NCI-H460 (cell line): ENCODE data around the gene TRAFD1. TPM values are rescaled to one million over a fixed set of nuclear protein-coding genes. Genes with fewer than 3 reads are reported as not detected.

Experiments
- DNase-seq: peaks from one replicate; pipeline ENCODE4 v3.0.0-alpha.2; 2016; ENCODE audit warnings: low read depth; ENCODE audit errors: extremely low read depth
- total RNA-seq: library from RNA; depleted of rRNA; stranded (reverse); fragments of >200 nt; shearing (Covaris generic); gene quantifications from 2 replicates; pipeline ENCODE4 v1.2.3, GENCODE V29; 2014

Gene TRAFD1
- total RNA-seq, 1 experiment from 2014 or later, result 16.4 TPM

DNA sequence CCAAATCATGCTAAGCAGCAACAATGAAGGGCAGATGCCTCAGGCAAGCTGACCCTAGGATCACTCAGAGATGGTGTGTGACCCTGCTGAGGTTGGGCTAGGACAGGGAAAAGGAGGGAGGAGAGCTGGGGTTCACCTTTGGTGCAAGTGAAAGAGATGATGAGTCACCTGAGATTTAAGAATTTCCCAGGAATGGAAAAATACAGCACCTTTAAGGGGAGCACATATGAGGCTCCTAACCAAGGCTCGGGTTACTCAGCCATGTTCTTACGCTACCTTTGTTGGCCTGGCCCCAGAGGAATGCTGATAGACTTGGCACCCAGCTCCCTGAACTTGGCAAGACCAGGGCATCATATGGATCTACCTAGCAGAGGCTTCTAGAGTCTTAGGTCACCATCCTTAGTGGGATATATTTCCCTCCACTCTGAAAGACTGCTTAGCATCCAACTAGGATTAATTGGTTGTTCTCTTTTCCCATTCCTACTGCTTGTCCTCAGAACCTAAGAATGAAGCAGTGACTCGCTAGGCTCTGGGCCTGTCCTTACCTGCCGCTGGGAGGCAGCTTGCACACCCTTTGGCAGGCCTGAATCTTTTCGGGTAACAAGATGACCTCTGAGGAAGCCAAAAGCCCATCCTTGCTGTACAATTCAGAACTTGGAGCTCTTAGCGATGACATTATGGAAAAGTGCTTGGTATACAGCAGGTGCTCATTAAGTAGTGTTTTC lies 12.8 kb upstream of the TRAFD1 start:
- no peak for DNase-seq

DNA sequence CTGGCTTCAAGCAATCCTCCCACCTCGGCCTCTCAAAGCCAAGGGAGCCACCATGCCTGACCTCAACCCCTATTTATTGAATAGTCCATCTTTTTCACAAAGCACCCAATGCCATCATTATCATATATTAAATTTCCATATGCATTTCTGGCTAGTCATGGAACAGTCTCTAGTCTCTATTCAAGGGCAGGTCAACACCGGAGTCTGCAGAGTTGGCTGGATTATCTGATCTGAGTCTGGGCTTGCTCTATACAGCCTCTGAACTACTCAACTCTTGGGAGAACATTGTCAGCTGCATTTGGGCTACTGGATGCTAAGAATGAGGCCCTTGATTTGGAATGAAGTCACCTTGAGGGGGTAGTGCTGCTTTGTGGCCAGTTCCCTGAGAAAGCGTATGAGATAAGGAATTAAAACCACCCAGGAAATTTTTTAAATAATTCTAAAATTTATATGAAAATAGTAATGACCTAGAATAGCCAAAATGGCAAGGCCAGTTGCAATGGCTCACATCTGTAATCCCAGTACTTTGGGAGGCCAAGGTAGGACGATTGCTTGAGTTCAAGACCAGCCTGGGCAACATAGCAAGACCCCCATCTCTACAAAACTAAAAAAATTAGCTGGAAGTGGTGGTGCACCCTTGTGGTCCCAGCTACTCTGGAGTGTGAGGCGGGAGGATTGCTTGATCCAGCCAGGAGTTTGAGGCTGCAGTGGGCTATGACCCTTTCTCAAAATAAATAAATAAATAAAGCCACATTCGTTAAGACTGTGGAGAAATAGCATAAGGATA lies 9.9 kb upstream of the TRAFD1 start:
- no peak for DNase-seq

DNA sequence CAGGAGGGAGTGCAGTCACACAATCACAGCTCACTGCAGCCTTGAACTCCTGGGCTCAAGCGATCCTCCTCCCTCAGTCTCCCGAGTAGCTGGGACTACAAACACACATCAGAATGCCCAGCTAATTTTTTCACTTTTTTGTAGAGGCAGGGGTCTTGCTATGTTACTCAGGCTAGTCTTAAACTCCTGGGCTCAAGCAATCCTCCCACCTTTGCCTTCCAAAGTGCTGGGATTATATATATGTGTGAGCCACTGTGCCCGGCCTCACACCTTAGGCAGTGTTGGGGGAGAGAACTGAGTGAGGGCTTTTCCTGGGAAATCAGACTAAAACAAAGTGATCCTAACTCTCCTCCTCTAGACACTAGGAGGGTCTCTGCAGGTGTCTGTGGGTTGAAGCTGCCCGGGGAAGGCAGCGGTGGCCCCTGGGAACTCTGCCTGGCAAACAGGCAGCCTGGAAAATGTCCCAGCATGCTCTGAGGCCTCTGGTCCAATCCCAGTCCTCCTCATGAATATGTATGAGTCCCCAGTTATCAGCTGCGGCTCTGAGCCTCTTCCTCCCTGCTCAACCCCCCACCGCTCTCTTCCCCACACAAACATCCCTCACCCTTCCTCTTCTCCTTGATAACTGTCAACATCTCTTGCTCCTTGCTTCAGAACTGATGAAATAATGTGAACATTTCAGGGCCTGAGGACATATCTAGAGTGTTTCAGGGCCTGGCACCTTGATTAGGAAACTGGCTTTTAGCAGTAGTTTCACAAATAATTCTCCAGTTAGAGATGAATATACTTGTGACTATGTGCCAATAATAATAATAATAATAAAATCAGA lies 8.9 kb upstream of the TRAFD1 start:
- DNase-seq, result peak; percentile 56

DNA sequence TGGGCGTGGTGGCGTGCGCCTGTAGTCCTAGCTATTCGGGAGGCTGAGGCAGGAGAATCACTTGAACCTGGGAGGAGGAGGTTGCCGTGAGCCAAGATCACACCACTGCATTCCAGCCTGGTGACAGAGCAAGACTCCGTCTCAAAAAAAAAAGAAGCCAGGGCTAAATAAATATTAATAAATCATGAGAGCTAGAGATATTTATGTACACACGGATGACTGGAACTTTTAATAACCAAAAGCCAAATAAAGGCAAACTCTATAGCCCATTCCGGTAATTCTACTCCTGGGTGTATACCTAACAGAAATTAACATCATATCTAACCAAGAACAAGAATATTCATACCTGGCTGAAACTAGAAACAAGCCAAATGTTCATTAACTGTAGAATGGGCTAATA lies 7.7 kb upstream of the TRAFD1 start:
- DNase-seq, result no peak

DNA sequence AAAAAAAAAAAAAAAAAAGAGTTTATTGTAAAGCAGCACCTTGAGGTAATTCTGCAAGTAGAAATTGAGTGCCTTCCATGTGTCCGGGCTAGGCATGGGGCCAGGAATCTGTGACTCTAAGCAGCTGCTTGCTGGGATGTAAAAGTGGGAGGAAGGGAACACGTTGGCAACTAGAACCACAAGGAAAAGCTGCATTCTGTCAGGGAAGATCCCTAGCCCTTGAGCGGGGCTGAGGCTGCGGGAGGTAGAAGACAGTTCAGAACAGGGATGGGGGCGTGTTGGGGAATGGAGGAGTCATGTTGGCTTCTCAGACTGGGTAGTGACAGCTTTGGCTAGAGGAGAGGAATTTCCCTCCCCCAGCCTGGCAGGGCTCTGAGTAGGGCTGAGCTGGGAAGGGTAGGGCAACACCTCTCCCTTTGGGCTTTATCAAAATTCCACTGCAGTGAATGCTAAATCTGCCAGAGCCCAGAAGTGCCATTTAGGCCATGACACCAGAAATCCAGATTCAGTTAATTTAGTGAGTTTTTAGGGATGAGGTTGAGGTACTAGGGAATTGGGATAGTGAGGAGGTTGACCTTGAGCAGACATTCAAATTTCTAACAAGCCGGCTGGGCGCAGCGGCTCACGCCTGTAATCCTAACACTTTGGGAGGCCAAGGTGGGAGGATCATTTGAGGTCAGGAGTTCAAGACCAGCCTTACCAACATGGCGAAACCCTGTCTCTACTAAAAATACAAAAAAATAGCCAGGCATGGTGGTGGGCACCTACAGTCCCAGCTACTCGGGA lies 3.4 kb upstream of the TRAFD1 start:
- no peak for DNase-seq

DNA sequence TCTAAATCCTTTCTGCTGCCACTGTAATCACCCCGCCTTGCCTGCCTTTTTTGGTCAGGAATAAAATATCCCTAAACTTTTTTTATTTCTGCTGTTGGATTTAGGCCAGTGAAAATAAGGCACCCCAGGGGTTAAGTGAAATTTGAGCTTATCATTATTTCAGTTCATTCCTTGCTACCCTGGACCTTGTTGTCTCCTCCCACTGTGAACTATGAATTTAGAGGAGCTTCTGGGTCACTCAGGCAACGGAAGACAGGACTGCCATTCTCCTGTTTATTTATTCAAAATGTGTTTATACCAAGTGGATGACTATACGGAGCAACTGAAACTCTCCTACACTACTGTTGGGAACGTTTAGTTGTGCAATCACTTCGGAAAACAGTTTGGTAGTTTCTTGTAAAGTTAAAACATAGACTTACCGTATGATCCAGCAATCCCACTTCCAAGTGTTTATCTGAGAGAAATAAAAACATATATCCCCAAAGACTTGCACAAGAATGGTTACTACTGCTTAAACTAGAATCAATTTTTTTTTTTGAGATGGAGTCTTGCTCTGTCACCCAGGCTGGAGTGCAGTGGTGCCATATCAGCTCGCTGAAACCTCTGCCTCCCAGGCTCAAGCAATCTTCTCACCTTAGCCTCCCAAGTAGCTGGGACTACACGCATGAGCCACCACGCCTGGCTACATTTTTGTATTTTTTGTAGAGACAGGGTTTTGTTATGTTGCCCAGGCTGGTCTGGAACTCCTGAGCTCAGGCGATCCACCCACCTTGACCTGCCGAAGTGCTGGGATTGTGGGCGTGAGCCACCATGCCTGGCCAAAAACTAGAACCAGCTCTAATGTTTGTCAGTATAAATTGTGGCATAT lies 2.3 kb upstream of the TRAFD1 start:
- DNase-seq, result peak; percentile 22

DNA sequence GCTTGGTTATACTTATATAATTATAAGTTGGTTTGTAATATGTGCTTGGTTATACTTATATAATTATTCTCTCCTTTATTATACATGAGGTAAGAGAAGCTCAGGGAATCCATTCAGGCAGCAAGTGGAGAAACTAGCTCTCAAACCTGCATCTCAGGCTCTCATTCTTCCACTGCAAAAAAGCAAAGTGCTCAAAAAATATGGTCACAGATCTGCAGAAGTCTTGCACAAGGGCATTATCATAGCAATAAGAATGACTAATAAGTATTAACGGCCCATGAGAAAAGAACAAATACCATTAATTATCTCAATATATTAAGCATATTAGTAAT lies 476 bp upstream of the TRAFD1 start:
- no peak for DNase-seq

DNA sequence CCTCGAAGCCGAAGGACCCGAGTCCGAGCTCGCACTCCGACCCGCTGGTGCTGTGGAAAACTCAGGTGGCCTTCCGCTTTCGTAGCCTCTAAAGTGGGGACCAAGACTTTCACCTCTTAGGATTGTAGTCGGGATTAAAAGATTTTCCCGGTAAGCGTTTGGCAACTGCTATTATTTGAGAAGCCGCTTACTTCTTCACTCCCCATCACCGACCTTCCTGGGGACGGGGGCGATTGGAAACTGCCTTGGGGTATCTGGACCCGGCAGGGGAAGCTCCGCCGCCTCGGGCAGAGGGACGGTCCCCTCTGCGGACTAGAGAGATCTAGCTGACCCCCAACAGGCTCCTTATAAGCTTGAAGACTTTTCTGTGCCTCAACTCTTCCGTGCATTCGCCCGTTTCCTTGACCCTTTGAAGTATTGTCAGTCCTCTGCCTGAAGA lies 659 bp downstream of the TRAFD1 start:
- DNase-seq, result no peak

DNA sequence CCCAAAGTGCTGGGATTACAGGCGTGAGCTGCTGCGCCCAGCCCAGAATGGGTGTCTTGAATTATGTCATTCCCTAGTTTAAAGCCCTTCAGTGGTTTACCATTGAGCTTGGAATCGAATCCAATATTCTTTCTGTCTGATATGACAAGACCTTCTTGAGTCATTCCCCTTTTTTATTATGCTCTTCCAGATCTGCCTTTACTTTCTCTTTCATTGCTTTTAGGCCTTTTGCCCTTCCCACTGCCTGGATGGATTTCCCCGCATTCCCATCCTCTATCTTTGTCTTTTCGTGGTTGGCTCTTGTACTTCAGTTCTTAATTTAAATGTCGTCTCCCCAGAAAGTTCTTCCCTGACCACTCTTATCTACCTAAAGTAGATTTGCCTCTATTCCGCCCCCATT lies 1.6 kb downstream of the TRAFD1 start:
- DNase-seq, result no peak

DNA sequence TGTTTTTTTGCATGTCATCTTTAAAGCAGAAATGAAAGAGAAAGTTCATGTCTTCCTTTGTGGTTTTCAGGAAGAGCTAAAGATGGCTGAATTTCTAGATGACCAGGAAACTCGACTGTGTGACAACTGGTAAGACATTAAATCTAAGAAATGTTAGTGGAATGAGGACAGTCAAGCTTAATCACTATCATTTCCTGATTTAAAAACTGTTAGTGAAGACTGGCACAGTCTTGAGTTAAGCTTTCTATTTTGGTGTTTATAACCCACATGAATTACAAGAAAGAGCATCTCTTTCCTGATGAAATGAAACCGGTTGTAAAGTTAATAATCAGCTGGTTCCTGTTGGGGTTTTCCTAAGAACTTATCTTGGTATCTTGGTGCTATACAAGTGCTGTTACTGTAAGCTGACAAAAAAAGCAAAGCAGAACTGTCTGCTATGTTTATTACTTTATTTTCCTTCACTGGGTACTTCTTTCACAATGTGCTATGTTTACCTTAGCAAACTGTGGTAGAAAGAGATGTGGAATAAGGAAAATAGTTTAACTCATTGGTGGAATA lies 5.2 kb downstream of the TRAFD1 start:
- no peak for DNase-seq

DNA sequence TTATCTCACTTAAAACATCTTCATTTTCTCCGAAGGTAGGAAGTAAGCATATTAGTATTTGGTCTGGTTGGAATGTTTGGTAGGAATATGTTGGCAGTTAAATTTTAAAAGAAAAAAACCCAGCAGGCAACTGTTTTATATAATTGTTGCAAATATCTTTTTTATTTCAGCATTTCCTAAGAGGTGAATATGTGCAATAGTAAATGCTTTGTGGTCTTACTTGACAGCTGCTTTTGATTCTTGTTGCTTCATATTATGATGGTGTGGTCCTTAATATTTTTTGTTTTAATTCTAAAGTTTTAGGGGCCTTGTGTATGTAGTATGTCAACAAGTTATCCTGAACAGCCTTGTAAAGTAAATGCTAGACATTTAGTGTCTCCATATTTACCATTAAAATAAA lies 6.3 kb downstream of the TRAFD1 start:
- no peak for DNase-seq

DNA sequence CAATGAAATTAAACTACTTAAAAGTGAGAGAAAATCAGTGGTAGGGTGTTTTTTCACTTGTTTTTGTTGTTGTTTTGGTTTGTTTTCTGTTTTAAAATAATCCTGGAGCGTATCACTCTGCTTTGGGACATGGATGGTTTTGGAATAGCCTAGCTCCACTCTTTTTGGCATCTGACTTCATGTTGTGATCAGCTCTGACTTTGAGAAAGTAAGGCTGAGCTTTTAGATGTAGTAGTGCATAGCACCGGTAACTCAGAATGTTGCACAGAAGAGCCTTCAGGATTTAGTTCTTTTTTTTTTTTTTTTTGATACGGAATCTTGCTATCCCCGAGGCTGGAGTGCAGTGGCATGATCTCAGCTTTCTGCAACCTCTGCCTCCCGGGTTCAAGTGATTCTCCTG lies 8.1 kb downstream of the TRAFD1 start:
- DNase-seq, result no peak

DNA sequence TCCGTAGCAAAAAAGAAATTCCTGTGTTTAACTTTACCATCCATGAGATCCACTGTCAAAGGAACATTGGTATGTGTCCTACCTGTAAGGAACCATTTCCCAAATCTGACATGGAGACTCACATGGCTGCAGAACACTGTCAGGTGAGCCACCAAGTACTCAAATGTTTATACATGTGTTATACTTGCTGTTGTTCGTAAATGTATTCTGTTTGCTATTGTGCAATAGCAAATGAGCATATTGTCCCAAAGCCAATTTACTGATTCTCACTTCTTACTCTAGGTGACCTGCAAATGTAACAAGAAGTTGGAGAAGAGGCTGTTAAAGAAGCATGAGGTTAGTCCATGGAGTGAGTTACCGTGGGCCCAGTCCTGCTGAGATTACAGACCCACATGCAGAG lies 9.4 kb downstream of the TRAFD1 start:
- no peak for DNase-seq

DNA sequence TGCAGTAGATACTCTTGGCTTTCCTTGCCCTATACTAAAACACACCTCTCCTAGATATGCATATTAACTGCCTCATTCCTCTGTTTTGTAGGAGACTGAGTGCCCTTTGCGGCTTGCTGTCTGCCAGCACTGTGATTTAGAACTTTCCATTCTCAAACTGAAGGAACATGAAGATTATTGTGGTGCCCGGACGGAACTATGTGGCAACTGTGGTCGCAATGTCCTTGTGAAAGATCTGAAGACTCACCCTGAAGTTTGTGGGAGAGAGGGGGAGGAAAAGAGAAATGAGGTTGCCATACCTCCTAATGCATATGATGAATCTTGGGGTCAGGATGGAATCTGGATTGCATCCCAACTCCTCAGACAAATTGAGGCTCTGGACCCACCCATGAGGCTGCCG lies 15.4 kb downstream of the TRAFD1 start:
- DNase-seq, result no peak

DNA sequence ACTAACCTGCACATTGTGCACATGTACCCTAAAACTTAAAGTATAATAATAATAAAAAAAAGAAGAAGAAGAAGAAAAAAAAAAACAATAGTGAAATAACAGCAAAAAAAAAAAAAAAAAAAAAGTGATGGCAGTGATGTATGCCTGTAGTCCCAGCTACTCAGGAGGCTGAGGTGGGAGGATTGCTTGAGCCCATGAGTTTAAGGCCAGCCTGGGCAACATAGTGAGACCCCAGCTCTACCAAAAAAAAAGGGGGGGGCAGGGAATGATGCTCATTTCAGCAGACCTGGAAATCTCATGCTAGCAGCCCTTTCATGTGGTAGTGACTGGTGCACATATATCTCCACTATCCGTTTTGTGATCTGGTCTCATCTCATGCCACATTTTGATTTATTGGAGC lies 20.8 kb downstream of the TRAFD1 start:
- no peak for DNase-seq

DNA sequence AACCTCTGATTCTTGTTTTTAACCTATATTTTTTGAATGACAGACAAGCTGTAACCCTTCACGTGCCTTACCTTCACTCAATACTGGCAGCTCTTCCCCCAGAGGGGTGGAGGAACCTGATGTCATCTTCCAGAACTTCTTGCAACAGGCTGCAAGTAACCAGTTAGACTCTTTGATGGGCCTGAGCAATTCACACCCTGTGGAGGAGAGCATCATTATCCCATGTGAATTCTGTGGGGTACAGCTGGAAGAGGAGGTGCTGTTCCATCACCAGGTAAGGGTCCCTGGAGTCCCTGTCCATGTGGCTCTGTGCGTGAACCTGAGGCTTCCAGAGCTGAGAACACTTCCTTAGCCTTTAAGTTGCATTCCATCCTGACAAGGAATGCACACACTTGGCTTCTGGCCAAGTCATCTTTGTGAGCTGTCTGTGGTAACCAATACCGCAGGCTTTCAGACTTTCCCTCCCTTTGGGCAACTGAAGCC lies 22.7 kb downstream of the TRAFD1 start:
- no peak for DNase-seq

DNA sequence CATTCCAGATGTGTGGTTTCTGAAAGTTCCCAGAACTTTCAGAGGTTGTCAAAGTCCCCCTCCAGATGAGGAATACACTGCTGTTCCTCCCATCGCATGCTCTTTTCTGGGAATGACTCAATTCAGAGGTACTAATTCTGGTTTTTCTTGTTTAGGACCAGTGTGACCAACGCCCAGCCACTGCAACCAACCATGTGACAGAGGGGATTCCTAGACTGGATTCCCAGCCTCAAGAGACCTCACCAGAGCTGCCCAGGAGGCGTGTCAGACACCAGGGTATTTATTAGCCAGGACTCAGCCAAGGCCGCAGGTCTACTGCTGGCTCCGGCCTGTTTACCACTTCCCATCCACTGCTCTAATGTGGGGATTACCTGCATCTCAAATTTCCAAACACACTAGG lies 24.2 kb downstream of the TRAFD1 start:
- DNase-seq, result no peak

DNA sequence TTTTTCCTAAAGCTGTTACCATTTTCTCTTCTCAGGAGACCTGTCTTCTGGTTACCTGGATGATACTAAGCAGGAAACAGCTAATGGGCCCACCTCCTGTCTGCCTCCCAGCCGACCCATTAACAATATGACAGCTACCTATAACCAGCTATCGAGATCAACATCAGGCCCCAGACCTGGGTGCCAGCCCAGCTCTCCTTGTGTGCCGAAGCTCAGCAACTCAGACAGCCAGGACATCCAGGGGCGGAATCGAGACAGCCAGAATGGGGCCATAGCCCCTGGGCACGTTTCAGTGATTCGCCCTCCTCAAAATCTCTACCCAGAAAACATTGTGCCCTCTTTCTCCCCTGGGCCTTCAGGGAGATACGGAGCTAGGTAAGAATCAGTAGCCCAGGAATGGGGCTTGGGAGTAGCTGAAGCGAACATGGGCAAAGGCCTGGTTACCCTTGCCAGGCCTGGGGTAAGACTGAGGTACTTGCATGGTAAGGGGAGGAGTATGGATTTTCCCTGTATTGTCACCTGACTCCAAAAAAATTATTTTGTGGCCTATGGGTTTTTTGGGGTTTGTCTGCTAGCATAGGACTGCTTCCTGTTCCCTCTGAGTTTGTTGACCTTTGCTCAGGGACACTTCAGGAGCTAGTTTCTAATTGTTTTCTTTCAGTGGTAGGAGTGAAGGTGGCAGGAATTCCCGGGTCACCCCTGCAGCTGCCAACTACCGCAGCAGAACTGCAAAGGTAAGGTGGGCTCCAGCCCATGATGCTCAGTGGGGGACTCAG lies 26.6 kb downstream of the TRAFD1 start:
- no peak for DNase-seq
